GM18861 (cell line): ENCODE data around the gene MYH7.
"Not testable (repeated sequence)": the region's sequence is repeated elsewhere in the genome, so short reads cannot be mapped to it uniquely, and the experiment has no call there.

Experiments
- ATAC-seq: cut with Tn5 transposase; IDR thresholded peaks from one replicate; pipeline ENCODE4 v1.9.1; 2021; ENCODE audit not compliant: unreplicated experiment

Gene MYH7

GRCh38 chr14:23388996-23389395 lies 46.5 kb downstream of the MYH7 start:
- no peak for ATAC-seq

GRCh38 chr14:23387916-23388882 lies 47.3 kb downstream of the MYH7 start:
- no peak for ATAC-seq

GRCh38 chr14:23386999-23387398 lies 48.5 kb downstream of the MYH7 start:
- no peak for ATAC-seq

- not testable (repeated sequence) for ATAC-seq
Observed at GRCh38 chr14:23386266-23386657, 49.2 kb downstream of the MYH7 start.

GRCh38 chr14:23385642-23386265 lies 49.7 kb downstream of the MYH7 start:
- no peak for ATAC-seq

GRCh38 chr14:23385244-23385641 lies 50.2 kb downstream of the MYH7 start:
- ATAC-seq: no peak

- ATAC-seq: no peak
Observed at GRCh38 chr14:23384364-23385080, 50.9 kb downstream of the MYH7 start.

- no peak for ATAC-seq
Observed at GRCh38 chr14:23382731-23383440, 52.6 kb downstream of the MYH7 start.

- no peak for ATAC-seq
Observed at GRCh38 chr14:23382276-23382675, 53.2 kb downstream of the MYH7 start.

- no peak for ATAC-seq
Observed at GRCh38 chr14:23381871-23382270, 53.6 kb downstream of the MYH7 start.

GRCh38 chr14:23380976-23381375 lies 54.5 kb downstream of the MYH7 start:
- no peak for ATAC-seq

- ATAC-seq: no peak
Observed at GRCh38 chr14:23380197-23380914, 55.1 kb downstream of the MYH7 start.

GRCh38 chr14:23379366-23380196 lies 55.9 kb downstream of the MYH7 start:
- ATAC-seq: no peak

GRCh38 chr14:23378612-23379220 lies 56.7 kb downstream of the MYH7 start:
- ATAC-seq: no peak

GRCh38 chr14:23377573-23378563 lies 57.6 kb downstream of the MYH7 start:
- ATAC-seq: no peak

GRCh38 chr14:23377198-23377550 lies 58.3 kb downstream of the MYH7 start:
- ATAC-seq: no peak

- ATAC-seq: no peak
Observed at GRCh38 chr14:23376482-23377197, 58.8 kb downstream of the MYH7 start, which contains the start of gene CMTM5. CMTM5 (plus strand) TSS chr14:23377046; CDS start chr14:23377252, 206 bp downstream.
